ENCODE results near the gene ZBP1. TPM values are rescaled to one million over a fixed set of nuclear protein-coding genes. Genes with fewer than 3 reads are reported as not detected.

ZBP1 gene
- total RNA-seq, 4 donors from 2014 or later: 0.57 to 1.0 (median 0.88) TPM; not detected in 1

- no peak for TF ChIP-seq CTCF (IDR thresholded peaks at IDR 0.05; ENCODE audit: low read depth)
Measured at GRCh38 chr20:57664924-57665588, 44.8 kb upstream of the ZBP1 start.

GRCh38 chr20:57664476-57664875 is 44.2 kb upstream of the ZBP1 start:
- TF ChIP-seq CTCF (IDR thresholded peaks at IDR 0.05; ENCODE audit: low read depth): no peak

- no peak for TF ChIP-seq CTCF (IDR thresholded peaks at IDR 0.05; ENCODE audit: low read depth)
Measured at GRCh38 chr20:57663681-57664451, 43.6 kb upstream of the ZBP1 start.

- no peak for TF ChIP-seq CTCF (IDR thresholded peaks at IDR 0.05; ENCODE audit: low read depth)
Measured at GRCh38 chr20:57663241-57663640, 43.0 kb upstream of the ZBP1 start.

- TF ChIP-seq CTCF (IDR thresholded peaks at IDR 0.05; ENCODE audit: low read depth): no peak
Measured at GRCh38 chr20:57662456-57663240, 42.4 kb upstream of the ZBP1 start.

GRCh38 chr20:57661746-57662455 is 41.7 kb upstream of the ZBP1 start:
- no peak for TF ChIP-seq CTCF (IDR thresholded peaks at IDR 0.05; ENCODE audit: low read depth)
